Stimulated activated naive CD8-positive, alpha-beta T cell treated with anti-CD3 and anti-CD28 coated beads, Interleukin-15, Interleukin-2, amounts not matched to agents 100 ng/mL and 50 ng/mL, for 24 hours (primary cell): ENCODE data around the gene FAAP100.

Experiments
- H3K27ac Mint-ChIP-seq: one replicate; pipeline ENCODE4 v1.8.0; 2021; ENCODE audit warnings: mild to moderate bottlenecking, mixed read lengths
- H3K27me3 Mint-ChIP-seq: one replicate; pipeline ENCODE4 v1.8.0; 2021; ENCODE audit warnings: mixed read lengths
- H3K36me3 Mint-ChIP-seq: one replicate; pipeline ENCODE4 v1.8.0; 2021; ENCODE audit warnings: low read depth, mixed read lengths
- H3K4me1 Mint-ChIP-seq: one replicate; pipeline ENCODE4 v1.8.0; 2021; ENCODE audit warnings: low read depth, mixed read lengths
- H3K4me3 Mint-ChIP-seq: one replicate; pipeline ENCODE4 v1.8.0; 2021; ENCODE audit warnings: mild to moderate bottlenecking, mixed read lengths
- H3K9me3 Mint-ChIP-seq: one replicate; pipeline ENCODE4 v1.8.0; 2021; ENCODE audit warnings: mixed read lengths

Gene FAAP100

GRCh38 chr17:81567191-81567590 is 15.0 kb upstream of the FAAP100 start:
- Mint-ChIP-seq H3K9me3 (no peaks in the 10 kb centered on the region), H3K36me3 (peaks cover 58% of the 10 kb centered on the region), H3K4me1 (no peaks in the 10 kb centered on the region), H3K27me3 (no peaks in the 10 kb centered on the region), H3K27ac (no peak overlapping the region), H3K4me3 (no peak overlapping the region)

GRCh38 chr17:81566461-81567126 is 14.4 kb upstream of the FAAP100 start:
- Mint-ChIP-seq H3K9me3 (no peaks in the 10 kb centered on the region), H3K4me3 (no peak overlapping the region), H3K4me1 (no peaks in the 10 kb centered on the region), H3K27ac (no peak overlapping the region), H3K36me3 (peaks cover 58% of the 10 kb centered on the region), H3K27me3 (no peaks in the 10 kb centered on the region)

GRCh38 chr17:81565231-81565630 is 13.1 kb upstream of the FAAP100 start:
- Mint-ChIP-seq H3K27me3 (no peaks in the 10 kb centered on the region), H3K36me3 (peaks cover 62% of the 10 kb centered on the region), H3K9me3 (no peaks in the 10 kb centered on the region), H3K27ac (no peak overlapping the region), H3K4me1 (peaks cover 11% of the 10 kb centered on the region), H3K4me3 (no peak overlapping the region)

GRCh38 chr17:81564778-81565177 is 12.6 kb upstream of the FAAP100 start:
- Mint-ChIP-seq H3K27me3 (no peaks in the 10 kb centered on the region), H3K9me3 (no peaks in the 10 kb centered on the region), H3K4me1 (peaks cover 11% of the 10 kb centered on the region), H3K27ac (no peak overlapping the region), H3K36me3 (peaks cover 59% of the 10 kb centered on the region), H3K4me3 (no peak overlapping the region)

GRCh38 chr17:81563861-81564586 is 11.9 kb upstream of the FAAP100 start:
- Mint-ChIP-seq H3K9me3 (no peaks in the 10 kb centered on the region), H3K4me3 (no peak overlapping the region), H3K27ac (no peak overlapping the region), H3K27me3 (no peaks in the 10 kb centered on the region), H3K36me3 (peaks cover 59% of the 10 kb centered on the region), H3K4me1 (peaks cover 11% of the 10 kb centered on the region)

- Mint-ChIP-seq H3K4me3 (no peak overlapping the region), H3K27me3 (no peaks in the 10 kb centered on the region), H3K27ac (no peak overlapping the region), H3K4me1 (peaks cover 11% of the 10 kb centered on the region), H3K36me3 (peaks cover 54% of the 10 kb centered on the region), H3K9me3 (no peaks in the 10 kb centered on the region)
These were observed 9.3 kb upstream of the FAAP100 start for GRCh38 chr17:81561494-81561885.

GRCh38 chr17:81558941-81559806 is 7.0 kb upstream of the FAAP100 start:
- H3K36me3 Mint-ChIP-seq = peaks cover 33% of the 10 kb centered on the region
- no peaks in the 10 kb centered on the region for H3K9me3 Mint-ChIP-seq
- no peak overlapping the region for H3K4me3 Mint-ChIP-seq
- H3K4me1 Mint-ChIP-seq = peaks cover 18% of the 10 kb centered on the region
- H3K27ac Mint-ChIP-seq = no peak overlapping the region
- H3K27me3 Mint-ChIP-seq = no peaks in the 10 kb centered on the region

GRCh38 chr17:81558115-81558468 is 5.9 kb upstream of the FAAP100 start:
- H3K4me3 Mint-ChIP-seq = no peak overlapping the region
- H3K27me3 Mint-ChIP-seq = no peaks in the 10 kb centered on the region
- no peaks in the 10 kb centered on the region for H3K9me3 Mint-ChIP-seq
- peaks cover 37% of the 10 kb centered on the region for H3K36me3 Mint-ChIP-seq
- H3K4me1 Mint-ChIP-seq = peaks cover 28% of the 10 kb centered on the region
- H3K27ac Mint-ChIP-seq = no peak overlapping the region

- H3K36me3 Mint-ChIP-seq = peaks cover 35% of the 10 kb centered on the region
- H3K9me3 Mint-ChIP-seq = no peaks in the 10 kb centered on the region
- no peak overlapping the region for H3K27ac Mint-ChIP-seq
- H3K4me3 Mint-ChIP-seq = no peak overlapping the region
- H3K4me1 Mint-ChIP-seq = peaks cover 30% of the 10 kb centered on the region
- no peaks in the 10 kb centered on the region for H3K27me3 Mint-ChIP-seq
These were observed 5.3 kb upstream of the FAAP100 start for GRCh38 chr17:81557276-81558114.

GRCh38 chr17:81556863-81557262 is 4.7 kb upstream of the FAAP100 start:
- peaks cover 32% of the 10 kb centered on the region for H3K36me3 Mint-ChIP-seq
- H3K4me1 Mint-ChIP-seq = peaks cover 30% of the 10 kb centered on the region
- no peaks in the 10 kb centered on the region for H3K27me3 Mint-ChIP-seq
- no peak overlapping the region for H3K4me3 Mint-ChIP-seq
- H3K27ac Mint-ChIP-seq = no peak overlapping the region
- no peaks in the 10 kb centered on the region for H3K9me3 Mint-ChIP-seq

GRCh38 chr17:81556175-81556691 is 4.1 kb upstream of the FAAP100 start:
- H3K27ac Mint-ChIP-seq = peak overlapping the region; percentile 26
- no peak overlapping the region for H3K4me3 Mint-ChIP-seq
- no peaks in the 10 kb centered on the region for H3K27me3 Mint-ChIP-seq
- peaks cover 33% of the 10 kb centered on the region for H3K4me1 Mint-ChIP-seq
- H3K36me3 Mint-ChIP-seq = peaks cover 31% of the 10 kb centered on the region
- no peaks in the 10 kb centered on the region for H3K9me3 Mint-ChIP-seq

GRCh38 chr17:81553616-81554181 is 1.5 kb upstream of the FAAP100 start:
- peak overlapping the region; percentile 88 for H3K4me3 Mint-ChIP-seq
- H3K27me3 Mint-ChIP-seq = no peaks in the 10 kb centered on the region
- H3K4me1 Mint-ChIP-seq = peaks cover 43% of the 10 kb centered on the region
- H3K27ac Mint-ChIP-seq = peak overlapping the region; percentile 91
- H3K36me3 Mint-ChIP-seq = peaks cover 28% of the 10 kb centered on the region
- no peaks in the 10 kb centered on the region for H3K9me3 Mint-ChIP-seq

GRCh38 chr17:81553018-81553615 is 964 bp upstream of the FAAP100 start:
- Mint-ChIP-seq H3K9me3 (no peaks in the 10 kb centered on the region), H3K27me3 (no peaks in the 10 kb centered on the region)

More at GRCh38 chr17:81553018-81553615, 964 bp upstream of the FAAP100 start:
- H3K36me3 Mint-ChIP-seq = peaks cover 27% of the 10 kb centered on the region
- H3K4me3 Mint-ChIP-seq = peak overlapping the region; percentile 88
- peaks cover 43% of the 10 kb centered on the region for H3K4me1 Mint-ChIP-seq
- peak overlapping the region; percentile 91 for H3K27ac Mint-ChIP-seq
